GM21515 (cell line): ENCODE measurements around the gene AGBL1.
"Not testable (repeated sequence)": the region's sequence is repeated elsewhere in the genome, so short reads cannot be mapped to it uniquely, and the experiment has no call there.

Source experiments
- ATAC-seq: cut with Tn5 transposase; IDR thresholded peaks from one replicate; pipeline ENCODE4 v1.9.1; 2021; ENCODE audit not compliant: unreplicated experiment

Gene AGBL1

DNA sequence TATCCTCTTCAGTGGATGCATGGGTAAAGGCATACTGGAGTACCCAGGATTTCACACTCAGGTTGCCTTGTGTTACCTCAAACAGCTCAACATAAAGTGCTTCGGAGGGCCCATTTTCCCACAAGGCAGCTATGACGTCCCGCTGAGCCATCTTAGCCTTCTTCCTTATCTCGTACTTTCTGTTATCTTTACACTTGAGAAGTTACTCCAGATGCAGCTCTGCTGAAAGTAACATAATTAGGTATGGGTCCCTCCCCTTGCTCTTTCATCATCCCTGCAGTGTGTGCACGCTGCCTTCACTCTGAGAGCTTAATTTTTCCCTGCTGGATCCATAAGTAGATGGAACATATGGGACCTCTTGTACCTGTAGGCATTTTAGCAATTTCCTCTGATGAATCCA is 410.3 kb downstream of the AGBL1 start:
- ATAC-seq: no peak

- no peak for ATAC-seq
Observed at GRCh38 chr15:86491118-86491517, 411.4 kb downstream of the AGBL1 start.

DNA sequence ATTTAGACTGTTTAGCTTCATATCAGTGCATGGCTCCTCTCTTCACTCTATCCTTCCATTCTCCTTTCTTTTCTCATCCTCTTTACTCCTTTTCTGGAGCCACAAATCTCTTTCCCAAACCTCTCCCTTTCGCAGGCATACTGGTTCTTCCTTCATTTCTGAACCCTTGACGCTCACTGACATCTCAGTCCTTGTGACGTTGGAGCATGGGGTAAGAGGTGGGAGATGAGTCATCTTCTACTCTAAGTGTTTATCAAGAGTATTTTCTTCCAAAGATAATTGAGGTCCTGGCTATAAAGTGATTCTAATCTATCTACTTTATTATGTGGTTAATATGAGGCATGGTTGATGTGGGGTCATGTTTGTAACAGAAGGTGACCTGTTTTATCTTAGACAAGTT is 414.2 kb downstream of the AGBL1 start:
- no peak for ATAC-seq

DNA sequence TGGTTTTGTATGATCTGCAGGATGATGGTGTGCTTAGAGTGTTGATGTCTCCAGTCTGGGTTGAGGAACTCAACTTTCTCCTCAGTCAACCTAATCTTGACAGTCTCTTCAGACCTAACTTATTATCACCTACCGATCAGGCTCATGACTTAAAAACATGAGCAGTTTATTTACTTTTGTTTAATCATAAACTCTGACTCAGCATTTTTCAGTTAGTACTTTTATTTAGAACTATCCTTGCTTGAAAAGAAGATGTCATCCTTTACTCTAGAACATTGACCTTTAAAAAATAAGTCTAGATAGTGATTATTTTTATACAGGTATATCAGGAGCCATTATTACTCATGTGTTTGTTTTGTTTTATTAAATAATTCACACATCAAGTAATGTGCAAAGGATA is 414.8 kb downstream of the AGBL1 start:
- no peak for ATAC-seq

DNA sequence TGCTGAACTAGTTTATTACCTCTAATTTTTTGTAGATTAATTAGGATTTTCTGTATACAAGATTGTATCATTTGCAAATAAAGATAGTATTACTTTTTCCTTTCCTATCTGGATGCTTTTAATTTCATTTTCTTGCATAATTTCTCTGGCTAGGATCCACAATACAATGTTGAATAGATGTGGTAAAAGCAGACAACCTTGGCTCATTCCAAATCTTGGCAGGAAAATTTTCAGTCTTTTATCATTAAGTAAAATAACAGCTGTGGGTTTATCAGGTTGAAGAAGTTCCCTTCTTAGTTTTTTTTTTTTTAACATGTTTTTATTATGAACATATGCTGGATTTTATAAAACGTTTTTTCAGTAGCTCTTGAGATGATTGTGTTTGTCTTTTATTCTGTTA is 422.6 kb downstream of the AGBL1 start:
- no peak for ATAC-seq

- no peak for ATAC-seq
Observed at GRCh38 chr15:86505951-86506350, 426.3 kb downstream of the AGBL1 start.

DNA sequence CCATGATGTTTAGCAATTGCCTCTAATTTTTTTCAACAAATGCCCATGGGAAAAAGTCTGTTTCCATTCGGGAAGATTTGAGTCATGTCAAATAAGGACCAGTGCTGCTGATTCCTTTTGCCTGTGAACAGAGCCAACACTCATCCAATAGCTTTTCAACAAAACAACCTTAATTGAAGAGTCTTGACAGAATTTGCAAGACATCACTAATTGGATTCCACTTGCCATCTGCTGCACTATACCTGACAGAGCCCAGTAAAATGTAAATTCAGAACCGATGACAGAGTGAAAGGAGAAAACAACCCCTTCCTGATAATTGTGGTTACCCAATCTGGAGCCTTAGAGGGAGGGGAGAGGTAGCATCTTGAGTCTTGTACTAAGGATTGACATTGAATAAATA is 426.7 kb downstream of the AGBL1 start:
- no peak for ATAC-seq

DNA sequence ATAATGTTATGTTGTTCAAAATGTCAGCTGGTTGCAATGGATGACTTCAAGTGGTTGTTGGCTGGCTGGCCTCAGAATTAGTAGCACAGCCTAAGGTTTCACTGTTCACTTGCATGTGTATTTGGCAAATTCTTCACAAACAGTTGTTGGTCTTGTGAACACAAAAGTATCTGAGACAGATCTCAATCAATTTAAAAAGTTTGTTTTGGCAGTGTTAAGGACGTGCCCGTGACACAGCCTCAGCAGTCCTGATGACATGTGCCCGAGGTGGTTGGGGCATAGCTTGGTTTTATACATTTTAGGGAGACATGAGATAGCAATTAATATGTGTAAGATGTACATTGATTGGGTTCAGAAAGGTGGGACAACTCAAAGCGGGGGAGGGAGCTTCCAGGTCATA is 436.0 kb downstream of the AGBL1 start:
- ATAC-seq: no peak

DNA sequence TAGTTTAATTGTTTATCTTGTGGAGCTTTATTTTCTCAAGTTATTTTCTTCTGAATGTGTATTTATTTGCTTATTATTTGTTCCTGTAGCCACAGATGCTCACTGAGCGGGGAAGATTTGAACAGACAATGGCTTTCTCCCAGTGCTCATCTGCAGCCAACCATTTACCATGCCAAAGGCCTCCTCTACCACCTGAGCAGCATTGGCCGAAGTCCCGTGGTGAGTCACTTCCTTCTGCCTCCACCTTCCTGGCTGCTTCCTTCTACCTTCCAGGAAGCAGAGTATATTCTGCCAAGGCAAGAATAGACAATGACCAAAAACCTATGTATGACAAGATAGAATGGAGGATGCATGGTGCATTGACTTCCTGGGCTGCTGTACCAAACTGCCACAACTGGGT is 443.1 kb downstream of the AGBL1 start:
- ATAC-seq: no peak

DNA sequence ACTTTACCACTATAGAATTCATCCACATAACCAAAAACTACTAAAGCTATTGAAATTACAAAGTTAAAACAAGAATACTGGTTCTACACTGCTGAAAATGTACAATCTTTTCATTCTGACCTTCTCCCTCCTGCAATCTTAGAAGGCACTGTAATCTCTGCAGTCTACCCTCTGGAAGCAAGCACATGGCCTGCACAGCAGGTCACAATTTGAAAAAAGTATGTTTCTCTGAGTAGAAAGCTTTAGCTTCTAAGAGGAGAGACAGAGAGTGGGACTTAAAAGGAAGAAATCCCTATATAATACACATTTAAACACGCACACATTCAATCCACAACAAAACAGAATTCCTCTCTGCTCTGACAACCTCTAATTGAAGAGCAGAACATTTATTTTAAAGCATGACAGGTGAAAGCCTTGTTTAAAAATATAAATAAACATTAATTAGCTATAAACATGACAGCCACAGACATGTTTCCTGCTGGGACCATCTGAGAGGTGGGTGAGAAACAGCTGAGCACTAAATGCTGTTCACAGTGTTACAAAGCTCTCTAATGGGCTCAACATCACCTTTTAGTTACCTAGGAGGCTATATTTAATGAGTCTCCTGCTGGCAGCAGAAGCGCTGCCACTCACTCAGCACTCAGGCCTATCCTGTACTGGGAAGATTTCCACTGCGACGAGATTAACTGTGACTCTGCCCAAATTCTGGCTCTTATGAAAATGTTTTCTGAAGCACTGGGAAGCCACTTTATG is 447.4 kb downstream of the AGBL1 start:
- ATAC-seq: no peak

DNA sequence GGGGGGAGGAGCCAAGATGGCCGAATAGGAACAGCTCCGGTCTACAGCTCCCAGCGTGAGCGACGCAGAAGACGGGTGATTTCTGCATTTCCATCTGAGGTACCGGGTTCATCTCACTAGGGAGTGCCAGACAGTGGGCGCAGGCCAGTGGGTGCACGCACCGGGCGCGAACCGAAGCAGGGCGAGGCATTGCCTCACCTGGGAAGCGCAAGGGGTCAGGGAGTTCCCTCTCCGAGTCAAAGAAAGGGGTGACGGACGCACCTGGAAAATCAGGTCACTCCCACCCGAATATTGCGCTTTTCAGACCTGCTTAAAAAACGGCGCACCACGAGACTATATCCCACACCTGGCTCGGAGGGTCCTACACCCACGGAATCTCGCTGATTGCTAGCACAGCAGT is 448.4 kb downstream of the AGBL1 start:
- ATAC-seq: not testable (repeated sequence)

- no peak for ATAC-seq
Observed at GRCh38 chr15:86538141-86538540, 458.5 kb downstream of the AGBL1 start.

GRCh38 chr15:86540840-86541467 is 461.3 kb downstream of the AGBL1 start:
- no peak for ATAC-seq

GRCh38 chr15:86541540-86541939 is 461.9 kb downstream of the AGBL1 start:
- ATAC-seq: no peak

GRCh38 chr15:86550075-86550474 is 470.4 kb downstream of the AGBL1 start:
- ATAC-seq: no peak

DNA sequence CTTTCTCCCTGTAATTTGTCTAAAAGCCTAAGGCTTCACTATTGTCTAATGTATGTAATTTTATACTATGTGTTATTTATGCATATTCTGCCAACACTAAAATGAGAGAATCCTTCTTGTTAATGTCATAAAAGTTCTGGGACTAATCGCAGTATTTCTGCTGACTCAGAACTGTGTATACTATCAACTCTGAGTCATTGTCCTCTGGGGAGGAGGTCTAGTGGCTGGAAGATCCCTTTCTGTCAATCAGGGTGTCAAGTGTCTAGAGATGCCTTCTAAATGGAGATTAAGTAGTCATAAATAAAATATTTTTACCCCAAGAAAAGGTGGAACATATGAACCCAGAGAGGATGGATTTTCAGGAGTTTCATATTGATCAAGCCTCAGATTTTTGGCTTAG is 473.4 kb downstream of the AGBL1 start:
- ATAC-seq: no peak

GRCh38 chr15:86555098-86555497 is 475.4 kb downstream of the AGBL1 start:
- ATAC-seq: no peak

DNA sequence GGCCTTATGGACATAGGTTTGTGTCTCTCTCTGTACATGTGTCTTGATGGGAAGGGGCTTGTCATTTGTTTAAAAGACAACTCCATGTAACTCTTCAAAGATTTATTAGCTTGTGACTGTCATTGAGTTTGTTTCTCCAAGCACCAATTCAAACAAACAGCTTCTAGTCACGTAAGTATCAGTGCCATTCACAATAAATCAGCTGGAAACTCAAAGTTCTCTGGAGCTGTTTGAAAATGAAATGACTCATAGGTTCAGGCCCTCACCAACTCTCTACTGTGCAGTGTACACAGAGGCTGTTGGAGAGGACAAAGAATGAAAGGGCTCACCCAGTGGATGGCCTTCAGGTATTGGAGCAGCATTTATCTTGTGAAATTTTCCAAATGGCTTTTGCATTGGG is 476.3 kb downstream of the AGBL1 start:
- ATAC-seq: no peak

GRCh38 chr15:86556396-86557017 is 476.8 kb downstream of the AGBL1 start:
- no peak for ATAC-seq

DNA sequence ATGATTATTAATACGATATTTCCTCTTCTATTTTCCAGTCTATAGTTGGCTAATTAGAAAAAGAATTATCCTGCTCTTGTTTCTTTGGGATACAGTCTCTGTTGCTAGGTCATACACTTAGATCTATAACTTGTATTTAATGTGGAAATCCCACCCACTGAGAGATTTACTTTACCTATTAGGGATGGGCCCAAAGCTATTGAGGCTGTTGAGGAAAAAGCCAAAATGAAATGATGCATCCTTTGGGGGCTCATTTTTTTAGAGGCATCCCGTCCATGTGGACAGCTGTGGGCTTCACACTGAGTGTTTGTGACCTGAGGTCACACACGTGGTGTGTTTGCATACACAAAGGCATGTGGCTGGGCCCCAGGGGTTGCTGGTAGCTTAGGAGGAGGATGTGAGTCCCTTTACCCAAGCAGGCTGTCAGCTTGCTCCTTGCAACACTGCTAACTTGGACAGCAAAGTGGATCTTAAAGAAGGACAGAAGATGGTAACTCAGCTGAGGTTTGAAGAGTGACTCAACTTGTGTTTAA is 477.4 kb downstream of the AGBL1 start:
- no peak for ATAC-seq

- no peak for ATAC-seq
Observed at GRCh38 chr15:86558252-86558651, 478.6 kb downstream of the AGBL1 start.

GRCh38 chr15:86558686-86559085 is 479.0 kb downstream of the AGBL1 start:
- no peak for ATAC-seq
